Measurements from ENCODE around the gene LMAN2. TPM values are rescaled to one million over a fixed set of nuclear protein-coding genes. Genes with fewer than 3 reads are reported as not detected.

LMAN2 gene
- total RNA-seq, 1 experiment from 2014 or later: 106 TPM

GRCh38 chr5:177346820-177347219 is 4.6 kb downstream of the LMAN2 start:
- no CpG with 5 or more reads among the region's 4 CpGs for WGBS (ENCODE audit: extremely low coverage, insufficient read length, low lambda C conversion rate)
- Histone ChIP-seq H3T11ph (ENCODE audit: low read length) (no peak overlapping the region), H4K5ac (ENCODE audit: insufficient read length, low read depth, low read length) (no peak overlapping the region), H3K18ac (ENCODE audit: insufficient read length, low read depth, low read length) (no peak overlapping the region), H4K91ac (ENCODE audit: insufficient read length, low read depth, low read length) (no peak overlapping the region), H2BK20ac (ENCODE audit: low read depth, low read length, poor library complexity, severe bottlenecking) (no peak overlapping the region), H3K79me2 (ENCODE audit: insufficient read depth, low read length) (peaks cover 19% of the 10 kb centered on the region), H3K14ac (ENCODE audit: insufficient read depth, low read length) (no peak overlapping the region), H3K79me1 (ENCODE audit: insufficient read depth, low read depth, low read length, poor library complexity, severe bottlenecking) (peaks cover 4% of the 10 kb centered on the region), H2BK5ac (ENCODE audit: insufficient read length, low read length) (no peak overlapping the region), H3K56ac (ENCODE audit: insufficient read length, low read depth, low read length) (no peak overlapping the region), H3K27ac (ENCODE audit: insufficient read length, low read depth, low read length) (no peak overlapping the region), H2BK15ac (ENCODE audit: low read depth, low read length) (no peak overlapping the region), H3K4me2 (ENCODE audit: insufficient read depth, insufficient read length, low read length) (no peak overlapping the region), H3K9me3 (ENCODE audit: control insufficient read depth, low read depth, low read length) (no peaks in the 10 kb centered on the region), H3K4ac (ENCODE audit: low read depth, low read length) (no peak overlapping the region), H4K20me1 (ENCODE audit: control insufficient read depth, insufficient read depth, insufficient read length) (no peaks in the 10 kb centered on the region), H3K9ac (ENCODE audit: extremely low read depth, insufficient read length, low read length) (no peak overlapping the region), H3K27me3 (ENCODE audit: insufficient read depth, low read length) (no peaks in the 10 kb centered on the region), H3K23me2 (ENCODE audit: insufficient read length, low read depth, low read length, poor library complexity, severe bottlenecking) (peaks cover 3% of the 10 kb centered on the region), H3K4me1 (ENCODE audit: insufficient read depth, low read length) (peaks cover 3% of the 10 kb centered on the region; the same call in 1 of the 2 replicates), H2BK120ac (ENCODE audit: low read depth, low read length, poor library complexity, severe bottlenecking) (no peak overlapping the region), H4K8ac (replicated peaks; ENCODE audit: insufficient read length, low read depth, low read length) (no peak overlapping the region), H2BK12ac (ENCODE audit: insufficient read length, low read depth, low read length) (no peak overlapping the region), H2AK5ac (ENCODE audit: insufficient read length, low read length) (no peak overlapping the region), H2AFZ (ENCODE audit: low read length) (no peak overlapping the region), H3K23ac (ENCODE audit: insufficient read length, low read depth, low read length) (no peak overlapping the region)
- Mint-ChIP-seq H3K4me1 (peaks cover 17 to 19% of the 10 kb centered on the region in 2 experiments), H3K36me3 (ENCODE audit: insufficient read depth in 1 of 3, low read depth in 3 of 3) (peaks cover 4 to 32% (median 32%) of the 10 kb centered on the region in 3 experiments; a peak in 6 of 7 replicates), H3K9me3 (no peaks in the 10 kb centered on the region), H3K27me3 (ENCODE audit: low read depth) (no peaks in the 10 kb centered on the region), H3K4me3 (no peak overlapping the region), H3K27ac (no peak overlapping the region)
- DNase-seq: no peak
- no peak for TF ChIP-seq CTCF (conservative IDR thresholded peaks at IDR 0.05)
